Central memory CD8-positive, alpha-beta T cell (primary cell): ENCODE measurements around the gene ZNF335.
A peak's percentile ranks its signal among the peaks of the same experiment; 100 is the strongest.

Experiments used
- ATAC-seq: fragments of 150-1000 bp; cut with Tn5 transposase; replicated peaks from 2 replicates; pipeline ENCODE4 v1.10.0; 2022; ENCODE audit warnings: mild to moderate bottlenecking, moderate FRiP score, moderate number of reproducible peaks; ENCODE audit not compliant: poor library complexity, severe bottlenecking; ENCODE audit errors: extremely low read depth
- DNase-seq, 2 donors: peaks; one replicate each; pipeline ENCODE4 v3.0.0; 2021; ENCODE audit warnings: low spot score in 2 of 2
- H3K27ac Mint-ChIP-seq: one replicate; pipeline ENCODE4 v1.8.0; 2022; ENCODE audit warnings: low read depth, mild to moderate bottlenecking, moderate library complexity, mixed read lengths
- H3K27me3 Mint-ChIP-seq: one replicate; pipeline ENCODE4 v1.8.0; 2022; ENCODE audit warnings: mixed read lengths
- H3K36me3 Mint-ChIP-seq: one replicate; pipeline ENCODE4 v1.8.0; 2022; ENCODE audit warnings: mild to moderate bottlenecking, moderate library complexity, mixed read lengths; ENCODE audit not compliant: insufficient read depth
- H3K4me1 Mint-ChIP-seq: one replicate; pipeline ENCODE4 v1.8.0; 2022; ENCODE audit warnings: mixed read lengths
- H3K4me3 Mint-ChIP-seq: one replicate; pipeline ENCODE4 v1.8.0; 2022; ENCODE audit warnings: mild to moderate bottlenecking, moderate library complexity, mixed read lengths
- H3K9me3 Mint-ChIP-seq: one replicate; pipeline ENCODE4 v1.8.0; 2022; ENCODE audit warnings: mixed read lengths

The ZNF335 gene

DNA sequence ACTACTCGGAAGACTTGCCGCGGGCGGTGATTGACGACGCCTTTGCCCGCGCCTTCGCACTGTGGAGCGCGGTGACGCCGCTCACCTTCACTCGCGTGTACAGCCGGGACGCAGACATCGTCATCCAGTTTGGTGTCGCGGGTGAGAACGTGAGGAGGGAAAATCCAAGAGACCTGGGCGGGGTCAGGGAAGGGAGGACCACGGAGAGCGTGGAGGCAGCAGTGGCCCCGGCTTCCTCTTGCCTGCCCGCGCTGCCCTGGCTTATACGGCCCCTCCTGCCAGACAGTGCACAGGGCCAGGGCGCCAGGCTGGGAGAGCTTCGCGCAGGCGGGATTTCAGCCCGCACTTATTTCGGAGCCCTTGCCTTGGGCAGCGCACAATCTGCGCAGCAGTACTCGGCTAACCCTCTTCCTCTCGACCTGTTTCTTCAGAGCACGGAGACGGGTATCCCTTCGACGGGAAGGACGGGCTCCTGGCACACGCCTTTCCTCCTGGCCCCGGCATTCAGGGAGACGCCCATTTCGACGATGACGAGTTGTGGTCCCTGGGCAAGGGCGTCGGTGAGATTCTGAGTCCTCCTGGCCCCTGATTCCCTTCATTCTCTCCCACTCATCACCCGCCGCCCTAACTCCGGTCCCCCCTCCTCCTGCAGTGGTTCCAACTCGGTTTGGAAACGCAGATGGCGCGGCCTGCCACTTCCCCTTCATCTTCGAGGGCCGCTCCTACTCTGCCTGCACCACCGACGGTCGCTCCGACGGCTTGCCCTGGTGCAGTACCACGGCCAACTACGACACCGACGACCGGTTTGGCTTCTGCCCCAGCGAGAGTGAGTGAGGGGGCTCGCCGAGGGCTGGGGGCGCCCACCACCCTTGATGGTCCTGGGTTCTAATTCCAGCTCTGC lies 38.7 kb upstream of the ZNF335 start:
- peaks cover 64% of the 10 kb centered on the region for H3K4me1 Mint-ChIP-seq
- DNase-seq (peak; percentile 37 to 59), ATAC-seq (peak; percentile 67)
- H3K36me3 Mint-ChIP-seq = peaks cover 21% of the 10 kb centered on the region
- H3K9me3 Mint-ChIP-seq = no peaks in the 10 kb centered on the region
- H3K27ac Mint-ChIP-seq = peak overlapping the region; percentile 59
- H3K27me3 Mint-ChIP-seq = peaks cover 73% of the 10 kb centered on the region
- peak overlapping the region; percentile 57 for H3K4me3 Mint-ChIP-seq

DNA sequence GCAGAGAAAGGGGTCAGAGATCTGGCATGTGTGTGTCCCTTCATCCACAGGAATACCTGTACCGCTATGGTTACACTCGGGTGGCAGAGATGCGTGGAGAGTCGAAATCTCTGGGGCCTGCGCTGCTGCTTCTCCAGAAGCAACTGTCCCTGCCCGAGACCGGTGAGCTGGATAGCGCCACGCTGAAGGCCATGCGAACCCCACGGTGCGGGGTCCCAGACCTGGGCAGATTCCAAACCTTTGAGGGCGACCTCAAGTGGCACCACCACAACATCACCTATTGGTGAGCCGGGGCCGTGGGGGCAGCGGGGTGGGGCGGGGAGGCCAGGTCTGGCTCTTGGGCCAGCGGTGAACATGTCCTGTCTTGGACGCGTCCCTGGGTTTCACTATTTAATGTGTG lies 37.8 kb upstream of the ZNF335 start:
- ATAC-seq (no peak), DNase-seq (no peak)
- Mint-ChIP-seq H3K27me3 (peaks cover 65% of the 10 kb centered on the region), H3K4me3 (peak overlapping the region; percentile 57), H3K36me3 (peaks cover 17% of the 10 kb centered on the region), H3K27ac (no peak overlapping the region), H3K4me1 (peaks cover 73% of the 10 kb centered on the region), H3K9me3 (no peaks in the 10 kb centered on the region)

DNA sequence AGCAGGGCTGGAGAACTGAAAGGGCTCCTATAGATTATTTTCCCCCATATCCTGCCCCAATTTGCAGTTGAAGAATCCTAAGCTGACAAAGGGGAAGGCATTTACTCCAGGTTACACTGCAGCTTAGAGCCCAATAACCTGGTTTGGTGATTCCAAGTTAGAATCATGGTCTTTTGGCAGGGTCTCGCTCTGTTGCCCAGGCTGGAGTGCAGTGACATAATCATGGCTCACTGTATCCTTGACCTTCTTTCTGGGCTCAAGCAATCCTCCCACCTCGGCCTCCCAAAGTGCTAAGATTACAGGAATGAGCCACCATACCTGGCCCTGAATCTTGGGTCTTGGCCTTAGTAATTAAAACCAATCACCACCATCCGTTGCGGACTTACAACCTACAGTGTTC lies 35.7 kb upstream of the ZNF335 start:
- Mint-ChIP-seq H3K27me3 (peaks cover 43% of the 10 kb centered on the region), H3K27ac (peak overlapping the region; percentile 56)

DNA sequence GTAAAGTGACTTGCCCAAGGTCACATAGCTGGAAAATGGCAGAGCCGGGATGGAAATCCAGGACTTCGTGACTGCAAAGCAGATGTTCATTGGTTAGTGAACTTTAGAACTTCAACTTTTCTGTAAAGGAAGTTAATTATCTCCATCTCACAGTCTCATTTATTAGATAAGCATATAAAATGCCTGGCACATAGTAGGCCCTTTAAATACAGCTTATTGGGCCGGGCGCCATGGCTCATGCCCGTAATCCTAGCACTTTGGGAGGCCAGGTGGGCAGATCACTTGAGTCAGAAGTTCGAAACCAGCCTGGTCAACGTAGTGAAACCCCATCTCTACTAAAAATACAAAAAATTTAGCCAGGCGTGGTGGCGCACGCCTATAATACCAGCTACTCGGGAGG lies 35.0 kb upstream of the ZNF335 start:
- ATAC-seq (no peak), DNase-seq (no peak)
- Mint-ChIP-seq H3K4me3 (no peak overlapping the region), H3K9me3 (no peaks in the 10 kb centered on the region), H3K36me3 (peaks cover 13% of the 10 kb centered on the region), H3K27ac (no peak overlapping the region), H3K27me3 (peaks cover 36% of the 10 kb centered on the region), H3K4me1 (peaks cover 65% of the 10 kb centered on the region)

More for the DNA sequence above, 35.7 kb upstream of the ZNF335 start:
- Mint-ChIP-seq H3K4me3 (no peak overlapping the region), H3K4me1 (peaks cover 72% of the 10 kb centered on the region), H3K36me3 (peaks cover 13% of the 10 kb centered on the region), H3K9me3 (no peaks in the 10 kb centered on the region)
- ATAC-seq (no peak), DNase-seq (no peak)

DNA sequence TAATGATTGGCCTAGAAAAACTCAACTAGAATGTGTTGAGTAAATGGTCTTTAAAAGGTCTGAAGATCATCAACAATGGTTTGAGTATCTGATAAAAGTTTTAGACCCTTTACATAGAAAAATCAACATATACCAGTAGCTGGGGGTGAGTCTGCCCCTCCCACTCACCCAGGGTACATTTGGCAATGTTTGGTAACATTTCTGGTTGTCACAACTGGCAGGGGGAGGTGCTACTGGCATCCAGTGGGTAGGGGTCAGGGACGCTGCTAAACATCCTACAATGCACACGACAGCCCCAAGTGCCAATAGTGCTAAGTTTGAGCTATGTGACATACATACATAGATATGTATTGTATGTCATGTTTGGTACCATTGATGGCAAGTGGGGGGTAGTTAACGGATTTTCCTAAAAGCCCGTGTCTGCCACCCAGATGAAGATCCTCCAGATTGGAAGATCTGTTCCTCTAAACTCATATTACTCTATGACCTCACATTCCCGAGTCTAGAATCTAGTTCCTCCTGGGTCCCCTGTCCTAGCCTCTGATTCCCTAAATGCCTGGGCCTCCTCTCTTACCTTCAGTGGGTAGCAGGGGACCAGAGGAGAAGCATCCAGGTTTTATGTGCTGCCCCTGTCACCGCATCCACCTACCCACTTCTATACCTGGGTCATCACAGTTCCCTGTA lies 34.2 kb upstream of the ZNF335 start:
- Mint-ChIP-seq H3K4me3 (peak overlapping the region; percentile 71), H3K27ac (peak overlapping the region; percentile 69), H3K27me3 (peaks cover 28% of the 10 kb centered on the region)

DNA sequence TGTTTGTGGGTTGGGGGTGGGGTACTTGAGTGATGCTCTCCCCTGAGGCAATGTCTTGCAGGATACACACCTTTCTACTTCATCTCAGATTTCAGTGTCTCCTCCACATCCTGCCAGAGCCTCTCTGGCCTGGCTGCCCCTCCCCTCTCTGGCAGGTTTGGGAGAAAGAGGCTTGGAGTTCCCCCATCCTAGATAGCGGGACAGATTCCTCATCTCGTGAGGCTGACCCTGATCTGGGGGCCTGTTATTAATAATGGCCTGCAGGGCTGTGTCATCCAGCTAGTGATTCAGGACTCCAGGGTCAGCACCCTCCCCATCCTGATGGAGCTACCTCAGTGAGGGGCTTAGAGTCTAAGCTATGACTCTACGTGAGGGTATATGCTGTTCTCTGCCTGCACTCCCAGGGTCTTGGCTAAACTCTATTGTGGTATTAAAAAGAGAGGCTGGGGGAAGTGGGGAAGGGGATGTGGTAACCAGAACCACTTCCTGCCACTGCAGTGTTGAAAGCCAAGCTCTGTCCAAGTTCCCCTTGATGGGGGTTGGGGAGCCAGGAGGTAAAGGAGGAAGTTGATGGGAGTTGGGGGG lies 33.0 kb upstream of the ZNF335 start:
- Mint-ChIP-seq H3K4me3 (peak overlapping the region; percentile 71), H3K9me3 (no peaks in the 10 kb centered on the region), H3K4me1 (peaks cover 52% of the 10 kb centered on the region), H3K36me3 (peaks cover 6% of the 10 kb centered on the region), H3K27ac (peak overlapping the region; percentile 69), H3K27me3 (peaks cover 16% of the 10 kb centered on the region)
- ATAC-seq (peak; percentile 87), DNase-seq (peak in 1 of 2 donors; percentile 53)

More for the DNA sequence above, 34.2 kb upstream of the ZNF335 start:
- Mint-ChIP-seq H3K4me1 (peaks cover 57% of the 10 kb centered on the region), H3K9me3 (no peaks in the 10 kb centered on the region), H3K36me3 (peaks cover 8% of the 10 kb centered on the region)
- ATAC-seq (no peak), DNase-seq (no peak)

DNA sequence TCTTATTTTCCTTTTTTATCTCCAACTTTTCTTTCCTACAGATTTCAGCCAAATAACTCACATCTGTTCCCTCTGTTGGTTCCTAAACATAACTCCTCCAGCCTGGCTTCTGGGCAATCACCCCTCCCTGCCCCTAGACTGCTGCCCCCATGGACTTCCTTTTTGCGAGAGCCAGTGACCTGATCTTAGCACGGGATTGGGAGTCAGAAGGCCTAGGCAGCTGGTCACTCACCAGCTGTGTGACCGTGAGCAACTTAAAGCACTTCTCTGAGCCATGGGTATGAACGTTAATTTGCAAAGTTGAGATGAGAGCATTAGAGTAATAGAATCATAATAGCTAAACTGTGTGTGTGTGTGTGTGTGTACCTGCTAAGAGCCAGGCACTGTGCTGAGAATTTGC lies 32.2 kb upstream of the ZNF335 start:
- H3K9me3 Mint-ChIP-seq = no peaks in the 10 kb centered on the region
- DNase-seq = no peak
- H3K27me3 Mint-ChIP-seq = peaks cover 8% of the 10 kb centered on the region
- H3K27ac Mint-ChIP-seq = peak overlapping the region; percentile 78
- ATAC-seq = no peak
- peak overlapping the region; percentile 71 for H3K4me3 Mint-ChIP-seq
- peaks cover 50% of the 10 kb centered on the region for H3K4me1 Mint-ChIP-seq
- peaks cover 6% of the 10 kb centered on the region for H3K36me3 Mint-ChIP-seq

DNA sequence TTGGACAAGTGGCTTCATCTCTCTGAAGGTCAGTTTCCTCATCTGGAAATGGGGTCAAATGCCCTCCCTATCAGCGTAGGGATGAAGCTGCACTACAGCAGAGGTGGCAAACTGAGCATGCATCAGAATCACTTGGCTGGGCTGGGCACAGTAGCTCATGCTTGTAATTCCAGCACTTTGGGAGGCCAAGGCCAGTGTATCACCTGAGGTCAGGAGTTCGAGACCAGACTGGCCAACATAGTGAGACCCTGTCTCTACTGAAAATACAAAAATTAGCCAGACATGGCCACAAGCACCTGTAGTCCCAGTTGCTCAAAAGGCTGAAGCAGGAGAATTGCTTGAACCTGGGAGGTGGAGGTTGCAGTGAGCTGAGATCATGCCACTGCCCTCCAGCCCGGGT lies 30.0 kb upstream of the ZNF335 start:
- H3K36me3 Mint-ChIP-seq = peaks cover 6% of the 10 kb centered on the region
- no peak overlapping the region for H3K4me3 Mint-ChIP-seq
- H3K27me3 Mint-ChIP-seq = peaks cover 10% of the 10 kb centered on the region
- no peaks in the 10 kb centered on the region for H3K9me3 Mint-ChIP-seq
- no peak overlapping the region for H3K27ac Mint-ChIP-seq
- ATAC-seq (no peak), DNase-seq (no peak)
- peaks cover 50% of the 10 kb centered on the region for H3K4me1 Mint-ChIP-seq

DNA sequence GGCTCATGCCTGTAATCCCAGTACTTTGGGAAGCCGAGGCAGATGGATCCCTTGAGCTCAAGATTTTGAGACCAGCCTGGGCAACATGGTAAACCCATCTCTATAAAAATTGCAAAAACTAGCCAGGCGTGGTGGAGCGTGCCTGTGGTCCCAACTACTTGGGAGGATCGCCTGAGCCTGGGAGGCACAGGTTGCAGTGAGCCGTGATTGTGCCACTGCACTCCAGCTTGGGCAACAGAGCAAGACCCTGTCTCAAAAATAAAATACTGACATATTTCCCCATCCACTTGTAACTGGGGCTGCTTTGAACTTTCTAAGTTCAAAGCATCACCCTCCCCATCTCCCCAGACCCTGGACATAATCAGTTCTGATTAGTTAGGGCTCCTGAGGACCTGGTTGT lies 29.5 kb upstream of the ZNF335 start:
- H3K9me3 Mint-ChIP-seq = no peaks in the 10 kb centered on the region
- ATAC-seq (no peak), DNase-seq (no peak)
- H3K36me3 Mint-ChIP-seq = peaks cover 5% of the 10 kb centered on the region
- H3K4me1 Mint-ChIP-seq = peaks cover 48% of the 10 kb centered on the region
- H3K27ac Mint-ChIP-seq = no peak overlapping the region
- H3K4me3 Mint-ChIP-seq = no peak overlapping the region
- H3K27me3 Mint-ChIP-seq = peaks cover 14% of the 10 kb centered on the region

DNA sequence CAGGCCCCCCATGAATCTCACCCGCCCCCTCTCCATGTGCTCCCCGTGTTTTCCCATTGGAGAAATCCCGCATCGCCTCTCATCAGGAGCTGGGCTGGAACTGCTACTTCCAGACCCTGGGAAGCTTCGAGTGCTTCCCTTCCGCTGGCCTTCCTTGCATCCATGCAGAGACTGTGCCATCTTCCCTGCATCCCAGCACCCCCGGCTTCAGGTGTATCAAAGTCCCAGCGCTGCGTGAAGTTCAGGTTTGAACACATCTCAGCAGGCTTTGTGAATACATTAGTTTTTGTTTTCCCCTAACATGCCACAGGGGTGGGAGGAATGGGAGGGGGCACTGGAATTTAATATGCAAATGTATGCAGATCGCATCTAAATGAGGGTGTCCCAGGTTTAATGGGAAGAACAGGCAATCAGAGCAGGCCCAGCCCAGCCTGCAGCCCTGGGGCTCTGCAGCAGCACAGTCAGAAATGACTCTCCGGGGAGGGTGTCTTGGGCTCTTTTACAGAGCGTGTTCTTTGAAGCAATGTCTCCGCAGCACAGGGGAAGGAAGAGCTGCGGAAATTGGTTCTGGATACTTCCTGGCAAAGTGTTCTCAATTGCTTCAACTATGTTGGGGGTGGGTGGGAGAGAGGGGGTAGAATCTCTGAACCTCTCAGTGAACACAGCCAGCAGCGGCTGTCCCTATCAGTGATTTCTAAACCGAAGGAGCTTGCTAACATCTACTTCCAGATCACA lies 28.4 kb upstream of the ZNF335 start:
- DNase-seq (no peak), ATAC-seq (no peak)
- peaks cover 4% of the 10 kb centered on the region for H3K36me3 Mint-ChIP-seq
- no peaks in the 10 kb centered on the region for H3K9me3 Mint-ChIP-seq
- peak overlapping the region; percentile 35 for H3K4me3 Mint-ChIP-seq
- H3K4me1 Mint-ChIP-seq = peaks cover 38% of the 10 kb centered on the region
- peaks cover 14% of the 10 kb centered on the region for H3K27me3 Mint-ChIP-seq
- H3K27ac Mint-ChIP-seq = peak overlapping the region; percentile 57

DNA sequence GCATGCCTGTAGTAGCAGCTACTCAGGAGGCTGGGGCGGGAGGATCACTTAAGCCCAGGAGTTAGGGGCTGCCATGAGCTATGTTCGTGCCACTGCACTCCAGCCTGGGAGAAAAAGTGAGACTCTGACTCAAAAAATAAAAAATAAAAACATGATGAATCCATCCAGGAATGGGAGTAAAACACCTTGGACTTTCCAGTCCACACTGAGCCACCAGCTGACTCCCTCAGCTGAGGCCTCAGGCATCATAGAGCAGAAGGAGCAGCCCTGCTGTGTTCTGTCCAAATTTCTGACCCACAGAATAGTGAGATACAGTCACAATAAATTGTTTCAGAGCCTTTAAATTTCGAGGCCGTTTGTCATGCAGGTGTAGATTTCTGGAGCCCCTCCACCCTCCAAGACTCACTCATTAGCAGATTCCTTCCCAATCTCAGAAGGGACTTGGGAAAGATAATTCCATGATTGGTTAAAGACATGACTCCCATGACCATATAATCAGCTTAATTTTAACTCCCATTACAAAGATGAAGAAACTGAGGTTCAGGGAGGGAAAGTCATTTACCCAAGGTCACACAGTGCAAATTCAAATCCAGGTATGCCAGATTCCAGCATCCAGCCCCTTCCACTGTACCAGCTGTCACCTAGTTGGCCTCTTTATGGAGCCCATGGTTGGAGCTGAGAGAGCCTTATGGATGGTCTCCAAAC lies 27.7 kb upstream of the ZNF335 start:
- DNase-seq (no peak), ATAC-seq (no peak)
- no peak overlapping the region for H3K27ac Mint-ChIP-seq
- peaks cover 14% of the 10 kb centered on the region for H3K27me3 Mint-ChIP-seq
- H3K9me3 Mint-ChIP-seq = no peaks in the 10 kb centered on the region
- H3K36me3 Mint-ChIP-seq = peaks cover 4% of the 10 kb centered on the region
- peaks cover 36% of the 10 kb centered on the region for H3K4me1 Mint-ChIP-seq
- no peak overlapping the region for H3K4me3 Mint-ChIP-seq

DNA sequence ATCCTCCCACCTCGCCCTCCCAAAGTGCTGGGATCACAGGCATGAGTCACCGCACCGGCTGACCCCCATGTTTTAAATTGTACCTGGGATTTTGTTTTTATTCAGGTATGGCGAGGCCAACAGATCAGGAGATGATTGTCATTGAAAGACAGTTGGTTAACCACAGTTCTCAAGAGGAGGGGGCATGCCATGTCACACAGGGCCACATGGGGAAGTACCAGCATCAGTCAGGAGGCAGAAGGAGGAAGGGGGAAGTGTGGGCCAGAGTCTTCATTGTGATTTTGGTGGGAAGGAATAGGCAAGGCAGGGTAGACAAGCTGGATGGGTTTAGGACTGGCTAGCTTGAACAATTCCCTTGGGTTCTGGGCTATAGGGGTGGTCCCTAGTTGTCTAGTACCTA lies 26.8 kb upstream of the ZNF335 start:
- Mint-ChIP-seq H3K36me3 (peaks cover 1% of the 10 kb centered on the region), H3K27ac (no peak overlapping the region), H3K27me3 (peaks cover 14% of the 10 kb centered on the region), H3K4me3 (no peak overlapping the region), H3K4me1 (peaks cover 27% of the 10 kb centered on the region), H3K9me3 (no peaks in the 10 kb centered on the region)
- DNase-seq (no peak), ATAC-seq (peak; percentile 84)
